WI38 (cell line): Measurements from ENCODE around the gene ARHGEF2.

Experiments used
- H3K4me3 ChIP-seq: 2 replicates; pipeline ENCODE4 v1.5.1; 2011; ENCODE audit warnings: low read depth, mild to moderate bottlenecking, control low read depth, low read length
- CTCF ChIP-seq: IDR thresholded peaks from 2 replicates; pipeline ENCODE4 v1.5.1; 2012; ENCODE audit warnings: low read depth, mild to moderate bottlenecking, control low read depth, low read length

The ARHGEF2 gene

DNA sequence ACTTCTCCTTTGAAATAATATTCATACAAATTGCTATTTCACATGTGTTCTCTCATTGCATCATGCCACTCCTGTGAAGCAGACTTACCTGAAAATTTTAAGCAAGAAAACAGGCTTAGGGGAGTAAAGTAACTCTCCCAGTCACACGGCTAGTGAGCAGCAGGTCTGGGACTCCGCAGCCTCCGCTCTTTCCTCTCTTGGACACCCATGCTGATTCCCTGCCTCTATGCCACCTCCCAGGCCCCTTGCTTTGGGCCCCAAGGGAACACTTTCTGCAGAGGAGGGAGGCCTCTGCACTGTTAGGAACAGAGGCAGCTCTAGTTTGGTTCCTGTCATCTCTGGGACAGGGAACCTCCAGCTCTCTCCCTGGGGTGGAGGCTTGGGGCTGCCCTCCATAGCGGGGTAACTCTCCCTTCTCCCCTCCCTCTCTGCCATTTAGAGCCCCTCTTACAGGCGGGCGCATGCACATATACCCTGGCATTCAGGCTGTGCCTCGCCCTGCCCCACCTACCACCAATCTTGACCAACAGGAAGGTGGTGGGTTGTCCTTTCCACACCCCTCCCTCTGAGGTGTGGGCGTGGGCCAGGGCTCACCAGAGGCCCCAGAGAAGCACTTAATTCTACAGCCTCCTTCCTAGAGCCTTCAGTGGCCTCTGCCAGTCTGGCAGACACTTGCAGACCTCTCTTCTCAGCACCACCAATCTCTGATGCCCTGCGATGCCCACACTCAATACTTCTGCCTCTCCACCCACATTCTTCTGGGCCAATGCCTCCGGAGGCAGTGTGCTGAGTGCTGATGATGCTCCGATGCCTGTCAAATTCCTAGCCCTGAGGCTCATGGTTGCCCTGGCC lies 37.1 kb downstream of the ARHGEF2 start, which contains the start of gene RXFP4:
Gene RXFP4 (plus strand): TSS at position 646 of the 852 bp plus-strand sequence. CDS start 72 bp downstream, at position 718.
- H3K4me3 ChIP-seq: no peak within 1 kb of the TSS
- TF ChIP-seq CTCF: no peak

DNA sequence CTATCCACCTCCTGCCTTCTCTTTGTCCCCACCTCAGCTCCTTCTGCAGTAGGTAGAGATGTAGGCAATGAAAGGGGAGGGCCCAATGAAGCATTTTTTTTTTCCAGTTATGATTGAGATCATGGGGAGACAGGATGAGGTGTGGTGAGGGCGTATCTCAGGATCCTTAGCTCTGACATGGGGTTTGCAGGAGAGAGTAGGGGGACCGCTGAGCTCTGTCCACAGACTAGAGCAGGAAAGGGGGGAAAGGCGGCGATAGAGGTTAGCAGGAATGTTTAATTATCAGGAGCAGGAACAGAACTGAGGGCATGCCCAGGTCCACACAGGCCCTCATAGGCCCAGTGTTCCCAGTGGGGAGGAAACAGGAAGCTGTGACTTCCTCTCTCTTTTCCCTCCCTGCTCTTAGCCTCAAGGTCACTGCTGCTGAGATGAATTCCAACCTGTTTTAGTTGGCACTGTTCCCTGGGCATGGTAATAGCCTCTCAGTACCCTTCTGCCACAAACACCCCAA lies 37.8 kb downstream of the ARHGEF2 start:
- H3K4me3 ChIP-seq: no peak overlapping the region
- TF ChIP-seq CTCF: no peak

DNA sequence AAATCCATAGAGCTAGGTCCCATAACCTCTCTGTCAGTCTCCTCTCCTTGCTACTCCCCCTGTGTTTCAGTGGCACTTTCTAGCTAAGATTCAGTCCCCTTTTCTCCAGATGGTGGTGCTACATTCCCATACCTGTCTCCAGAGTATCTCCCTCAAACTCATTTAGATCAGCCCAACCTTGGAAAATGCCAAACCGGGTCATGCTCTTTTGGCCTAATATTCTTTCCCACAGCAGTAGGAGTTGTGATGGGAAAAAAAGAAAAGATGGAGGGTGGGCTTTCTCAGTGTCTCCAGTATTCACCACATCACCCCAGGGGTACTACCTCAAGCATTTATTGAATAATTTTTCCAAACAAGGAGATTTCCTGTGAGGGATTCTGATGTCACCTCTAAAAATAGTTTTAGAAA lies 40.1 kb downstream of the ARHGEF2 start:
- no peak overlapping the region for H3K4me3 ChIP-seq
- peak; percentile 44 for TF ChIP-seq CTCF

DNA sequence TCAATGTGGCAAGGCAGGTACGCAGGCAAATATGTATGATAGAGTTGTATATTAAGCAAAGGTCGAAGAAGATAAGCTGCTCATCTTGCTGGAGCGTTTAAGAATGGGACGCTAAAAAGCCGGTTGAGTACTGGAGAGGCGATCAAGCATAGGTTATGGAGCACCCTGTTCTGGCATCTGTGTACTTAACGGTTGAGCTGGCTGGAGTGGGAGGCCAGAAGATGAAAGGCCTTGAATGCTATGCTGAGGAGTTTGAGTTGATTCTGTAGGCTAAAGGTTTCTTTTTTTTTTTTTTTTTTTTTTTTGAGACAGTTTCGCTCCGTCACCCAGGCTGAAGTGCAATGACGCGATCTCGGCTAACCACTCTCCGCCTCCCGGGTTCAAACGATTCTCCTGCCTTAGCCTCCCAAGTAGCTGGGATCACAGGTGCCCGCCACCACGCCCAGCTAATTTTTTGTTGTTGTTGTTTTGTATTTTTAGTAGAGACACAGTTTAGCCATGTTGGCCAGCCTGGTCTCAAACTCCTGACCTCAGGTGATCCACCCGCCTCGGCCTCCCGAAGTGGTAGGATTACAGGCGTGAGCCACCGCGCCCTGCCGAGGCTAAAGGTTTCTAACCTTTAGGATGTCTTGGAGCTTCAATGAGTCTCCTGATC lies 43.3 kb downstream of the ARHGEF2 start:
- no peak for TF ChIP-seq CTCF
- peak overlapping the region; percentile 67 for H3K4me3 ChIP-seq

DNA sequence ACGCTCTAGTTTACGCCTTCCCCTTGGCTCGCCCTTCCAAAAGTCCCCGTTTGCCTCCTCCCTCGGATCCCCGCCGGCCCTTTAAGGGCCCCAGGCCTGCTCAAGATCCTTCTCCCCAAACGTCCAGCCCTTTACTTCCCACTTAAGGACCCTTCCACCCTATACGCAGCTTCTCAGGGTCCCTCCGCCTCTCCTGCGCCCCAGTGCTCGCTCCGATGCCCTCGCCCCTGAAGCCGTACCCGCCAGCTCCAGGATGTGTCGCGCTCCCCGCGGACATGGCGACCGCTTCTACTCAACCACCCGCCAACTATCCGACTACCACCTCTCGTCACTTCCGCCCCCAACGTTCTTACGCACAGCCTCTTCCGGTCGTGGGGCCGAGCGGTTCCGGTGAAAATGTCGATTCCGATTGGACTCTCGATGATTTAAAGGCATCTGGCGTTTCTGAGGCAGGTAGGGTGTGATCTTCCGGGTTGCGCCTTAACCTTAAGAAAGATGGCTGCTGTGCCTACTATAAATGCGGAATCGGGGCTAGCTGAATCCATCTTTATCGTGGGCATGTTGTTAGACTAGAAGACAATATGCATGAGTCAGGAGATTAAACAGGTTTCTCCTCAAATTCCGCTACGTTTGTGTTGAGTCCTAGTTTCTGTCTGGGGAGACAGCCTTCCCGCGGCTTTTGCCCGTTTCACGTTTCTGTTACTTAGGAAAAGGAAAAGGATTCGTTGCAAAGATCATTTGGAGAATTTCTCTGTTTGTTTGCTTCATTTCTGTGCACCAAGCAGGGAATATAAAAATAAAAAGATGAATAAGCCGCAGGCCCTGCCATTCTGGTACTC lies 44.0 kb downstream of the ARHGEF2 start, which contains the start of gene KHDC4:
Gene KHDC4 (minus strand): TSS at position 317 of the 839 bp plus-strand sequence. CDS start 40 bp downstream, at position 277.
- H3K4me3 ChIP-seq: peak within 1 kb of the TSS; percentile 67
- TF ChIP-seq CTCF: no peak

GRCh38 chr1:155933591-155934096 lies 44.7 kb downstream of the ARHGEF2 start:
- H3K4me3 ChIP-seq: peak overlapping the region; percentile 67
- TF ChIP-seq CTCF: no peak
